Sigmoid colon (tissue), 4 donors: ENCODE results near the gene ARL5B.

Experiments
- CTCF ChIP-seq, 4 experiments: fragments of 450-650 bp in 3 of 4; fragments of 200-600 bp in 1 of 4; IDR thresholded peaks; one replicate each; pipeline ENCODE4 v1.5.1; 2016 to 2019; ENCODE audit warnings: antibody characterized with exemption in 4 of 4, mild to moderate bottlenecking in 3 of 4, moderate library complexity in 2 of 4
- EP300 ChIP-seq, 4 donors: sonication (generic); formaldehyde crosslinking; IDR thresholded peaks; one replicate each; pipeline ENCODE4 v1.6.1; 2017; ENCODE audit warnings: antibody characterized with exemption in 4 of 4

DNA sequence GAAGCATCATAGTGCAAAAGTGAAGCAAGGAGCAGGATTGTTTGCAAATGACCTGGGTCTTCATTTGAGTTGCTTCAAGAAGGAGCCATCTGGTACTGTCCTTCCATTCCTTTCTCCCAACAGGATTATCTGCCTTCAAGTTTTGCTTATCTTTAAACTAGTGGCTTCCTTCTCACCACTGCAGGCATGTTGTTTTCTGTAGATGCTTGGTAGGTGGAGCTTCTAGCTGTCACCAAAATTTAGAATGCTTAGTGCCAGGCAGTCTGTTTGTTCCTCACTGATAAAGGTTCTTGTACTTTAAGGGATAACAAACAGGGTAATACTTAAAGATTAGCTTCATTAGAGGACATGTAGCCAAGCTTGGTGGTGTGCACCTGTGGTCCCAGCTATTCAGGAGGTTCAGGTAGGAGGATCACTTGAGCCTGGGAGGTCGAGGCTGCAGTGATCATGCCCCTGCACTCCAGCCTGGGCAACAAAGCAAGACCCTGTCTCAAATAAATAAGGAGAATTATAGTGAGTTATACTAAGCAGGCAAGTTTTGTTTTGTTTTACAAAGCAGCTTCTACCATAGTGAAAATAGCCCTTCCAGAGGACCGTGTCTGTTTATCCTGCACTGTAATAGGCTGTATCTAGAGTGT lies 5.7 kb downstream of the ARL5B start:
- no peak for TF ChIP-seq CTCF (IDR thresholded peaks at IDR 0.05)
- TF ChIP-seq EP300 (IDR thresholded peaks at IDR 0.05), result no peak
